Natural killer cell (primary cell): ENCODE results near the gene KCNT1. TPM values are rescaled to one million over a fixed set of nuclear protein-coding genes. Genes with fewer than 3 reads are reported as not detected.

ENCODE experiments used
- ATAC-seq, 3 donors: fragments of 150-1000 bp in 2 of 3; fragments of 200-7000 bp in 1 of 3; cut with Tn5 transposase; 1 replicate in 1 of 3; 2 replicates in 2 of 3; pipeline ENCODE4 v1.10.0; 2021; ENCODE audit warnings: mild to moderate bottlenecking in 2 of 3, moderate library complexity in 2 of 3
- DNase-seq, 2 donors: peaks; one replicate each; pipeline versions ENCODE4 v3.0.0 to v3.0.0-alpha.2; 2013 to 2021; ENCODE audit warnings: mixed read lengths in 1 of 2
- H3K27ac ChIP-seq: one replicate; pipeline ENCODE4 v1.5.1; 2013; ENCODE audit warnings: mild to moderate bottlenecking, low read length
- H3K27me3 ChIP-seq: one replicate; pipeline ENCODE4 v1.6.1; 2013; ENCODE audit warnings: low read length; ENCODE audit not compliant: control insufficient read depth, insufficient read depth
- H3K36me3 ChIP-seq: one replicate; pipeline ENCODE4 v1.6.1; 2013; ENCODE audit warnings: low read length; ENCODE audit not compliant: control insufficient read depth, insufficient read depth
- H3K4me1 ChIP-seq: one replicate; pipeline ENCODE4 v1.6.1; 2013; ENCODE audit warnings: low read length; ENCODE audit not compliant: control insufficient read depth, insufficient read depth
- H3K4me3 ChIP-seq: one replicate; pipeline ENCODE4 v1.5.1; 2013; ENCODE audit warnings: low read length
- H3K9me3 ChIP-seq: one replicate; pipeline ENCODE4 v1.6.1; 2013; ENCODE audit warnings: low read length; ENCODE audit not compliant: control insufficient read depth, insufficient read depth
- H3K27ac Mint-ChIP-seq, 2 donors: one replicate each; pipeline ENCODE4 v1.8.0; 2022; ENCODE audit warnings: mild to moderate bottlenecking in 2 of 2, mixed read lengths in 2 of 2, moderate library complexity in 1 of 2
- H3K27me3 Mint-ChIP-seq, 2 donors: one replicate each; pipeline ENCODE4 v1.8.0; 2022; ENCODE audit warnings: low read depth in 2 of 2, mixed read lengths in 2 of 2
- H3K36me3 Mint-ChIP-seq: one replicate; pipeline ENCODE4 v1.8.0; 2022; ENCODE audit warnings: mixed read lengths
- H3K4me1 Mint-ChIP-seq, 2 donors: one replicate each; pipeline ENCODE4 v1.8.0; 2022; ENCODE audit warnings: mixed read lengths in 2 of 2
- H3K4me3 Mint-ChIP-seq: one replicate; pipeline ENCODE4 v1.8.0; 2022; ENCODE audit warnings: mild to moderate bottlenecking, moderate library complexity, mixed read lengths
- H3K9me3 Mint-ChIP-seq, 2 donors: one replicate each; pipeline ENCODE4 v1.8.0; 2022; ENCODE audit warnings: mixed read lengths in 2 of 2
- WGBS: methylation state at CpG from one replicate; pipeline ENCODE4 v1.1.7; 2013; ENCODE audit warnings: missing lambda C conversion rate; ENCODE audit not compliant: insufficient coverage; 5-methylcytosine and 5-hydroxymethylcytosine counted together
- intact Hi-C: fragments of 100-400 bp; cut with micrococcal nuclease; formaldehyde crosslinking; loops from one replicate; pipeline ENCODE4 v1.14.2; 2022
- total RNA-seq, 4 donors: library from RNA; stranded (reverse); fragments of 120-200 nt in 1 of 4; gene quantifications; one replicate each; pipeline versions ENCODE4 v1.2.3 to v1.2.4, GENCODE V29; 2013 to 2022
- TF ChIP-seq, protein P1 (sequence below): fragments of 200-600 bp; IDR thresholded peaks from one replicate; pipeline ENCODE4 v1.8.0; 2022; ENCODE audit warnings: antibody characterized with exemption

KCNT1 gene
- total RNA-seq, 3 donors from 2014 or later (not counting 1 experiment from before 2014, with no cell fraction given) = 0.52 to 1.2 (median 0.88) TPM

DNA sequence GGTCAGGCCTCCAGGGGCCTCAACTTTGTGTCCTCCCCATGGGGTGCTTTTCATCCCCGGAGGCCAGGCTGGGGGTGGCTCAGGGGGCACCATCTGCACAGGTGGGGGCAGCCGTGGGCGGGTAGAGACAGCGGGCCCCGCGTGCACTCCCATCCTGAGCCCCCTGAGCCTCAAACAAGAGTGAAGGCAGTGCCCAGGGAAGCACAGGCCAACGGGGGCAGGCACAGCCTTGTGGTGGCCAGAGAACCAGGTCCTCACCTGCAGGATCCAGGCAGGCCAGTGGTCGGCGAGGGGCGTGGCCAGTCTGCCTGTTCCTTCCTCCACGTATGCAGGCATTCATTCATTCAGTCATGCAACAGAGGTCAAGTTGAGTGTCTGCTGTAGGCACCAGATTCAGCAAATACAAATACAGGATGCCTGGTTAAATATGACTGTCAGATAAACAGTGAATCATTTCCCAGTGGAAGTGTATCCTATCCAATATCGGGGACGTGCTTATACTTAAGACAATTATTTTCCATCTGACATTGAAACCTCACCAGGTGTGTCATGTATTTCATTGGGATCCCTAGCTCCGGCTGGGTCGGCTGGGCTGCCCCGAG, 22.3 kb downstream of the KCNT1 start:
- no peaks in the 10 kb centered on the region for H3K9me3 ChIP-seq
- no peaks in the 10 kb centered on the region for H3K36me3 Mint-ChIP-seq
- no peaks in the 10 kb centered on the region for H3K9me3 Mint-ChIP-seq
- no peaks in the 10 kb centered on the region for H3K4me1 ChIP-seq
- H3K27me3 ChIP-seq = no peaks in the 10 kb centered on the region
- H3K27me3 Mint-ChIP-seq = peaks cover 6% of the 10 kb centered on the region in 2 donors
- no peak overlapping the region for H3K4me3 ChIP-seq
- ATAC-seq (no peak), DNase-seq (no peak)
- H3K27ac ChIP-seq = no peak overlapping the region
- 76% methylated on average over 16 of the region's 16 CpGs for WGBS
- H3K4me3 Mint-ChIP-seq = no peak overlapping the region
- TF ChIP-seq, protein P1, sequence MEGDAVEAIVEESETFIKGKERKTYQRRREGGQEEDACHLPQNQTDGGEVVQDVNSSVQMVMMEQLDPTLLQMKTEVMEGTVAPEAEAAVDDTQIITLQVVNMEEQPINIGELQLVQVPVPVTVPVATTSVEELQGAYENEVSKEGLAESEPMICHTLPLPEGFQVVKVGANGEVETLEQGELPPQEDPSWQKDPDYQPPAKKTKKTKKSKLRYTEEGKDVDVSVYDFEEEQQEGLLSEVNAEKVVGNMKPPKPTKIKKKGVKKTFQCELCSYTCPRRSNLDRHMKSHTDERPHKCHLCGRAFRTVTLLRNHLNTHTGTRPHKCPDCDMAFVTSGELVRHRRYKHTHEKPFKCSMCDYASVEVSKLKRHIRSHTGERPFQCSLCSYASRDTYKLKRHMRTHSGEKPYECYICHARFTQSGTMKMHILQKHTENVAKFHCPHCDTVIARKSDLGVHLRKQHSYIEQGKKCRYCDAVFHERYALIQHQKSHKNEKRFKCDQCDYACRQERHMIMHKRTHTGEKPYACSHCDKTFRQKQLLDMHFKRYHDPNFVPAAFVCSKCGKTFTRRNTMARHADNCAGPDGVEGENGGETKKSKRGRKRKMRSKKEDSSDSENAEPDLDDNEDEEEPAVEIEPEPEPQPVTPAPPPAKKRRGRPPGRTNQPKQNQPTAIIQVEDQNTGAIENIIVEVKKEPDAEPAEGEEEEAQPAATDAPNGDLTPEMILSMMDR = no peak
- H3K27ac Mint-ChIP-seq = no peak overlapping the region
- H3K4me1 Mint-ChIP-seq = no peaks in the 10 kb centered on the region
- H3K36me3 ChIP-seq = no peaks in the 10 kb centered on the region
- intact Hi-C loops = no loop called here

DNA sequence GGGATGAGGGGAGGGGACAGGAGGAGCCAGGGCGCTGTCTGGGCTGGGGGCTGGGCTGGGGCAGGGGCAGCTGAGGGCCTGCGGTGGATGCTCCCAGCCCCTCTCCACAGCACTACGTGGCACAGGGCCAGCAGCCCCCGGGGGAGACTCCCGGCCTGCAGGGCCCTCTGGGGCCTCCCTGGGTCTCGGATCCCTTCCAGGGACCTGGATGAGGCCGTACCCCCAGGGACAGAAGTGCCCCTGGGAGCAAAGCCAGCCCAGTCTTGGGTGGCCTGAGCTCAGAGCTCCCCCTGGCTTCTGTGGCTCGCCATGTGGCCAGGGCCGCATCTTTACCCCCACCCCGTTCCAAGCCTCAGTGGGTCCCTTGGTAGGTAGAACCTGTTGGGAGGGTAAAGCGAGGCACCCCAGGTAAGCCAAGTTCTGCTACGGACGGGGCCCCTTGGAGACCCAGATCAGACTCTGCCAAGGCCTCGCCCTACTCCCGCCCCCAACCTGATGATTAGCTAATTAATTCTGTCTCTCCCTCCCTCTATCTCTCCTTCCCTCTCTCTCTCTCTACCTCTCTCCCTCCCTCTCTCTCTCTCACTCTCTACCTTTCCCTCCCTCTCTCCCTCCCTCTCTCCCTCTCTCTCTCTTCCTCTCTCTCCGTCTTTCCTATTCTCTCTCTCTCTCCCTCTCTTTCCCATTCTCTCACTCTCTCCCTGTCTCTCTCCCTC, 24.3 kb downstream of the KCNT1 start:
- Mint-ChIP-seq H3K4me1 (peaks cover 0 to 4% of the 10 kb centered on the region in 2 donors), H3K27ac (no peak overlapping the region), H3K27me3 (peaks cover 6% of the 10 kb centered on the region in 2 donors), H3K36me3 (no peaks in the 10 kb centered on the region), H3K9me3 (peaks cover 0 to 2% of the 10 kb centered on the region in 2 donors), H3K4me3 (no peak overlapping the region)
- Histone ChIP-seq H3K36me3 (no peaks in the 10 kb centered on the region), H3K9me3 (no peaks in the 10 kb centered on the region), H3K27ac (no peak overlapping the region), H3K4me1 (no peaks in the 10 kb centered on the region), H3K4me3 (no peak overlapping the region), H3K27me3 (no peaks in the 10 kb centered on the region)
- no peak for ATAC-seq
- no peak for DNase-seq
- 76% methylated on average over 15 of the region's 16 CpGs for WGBS
- intact Hi-C loops = no loop called here
- TF ChIP-seq, protein P1 = no peak

DNA sequence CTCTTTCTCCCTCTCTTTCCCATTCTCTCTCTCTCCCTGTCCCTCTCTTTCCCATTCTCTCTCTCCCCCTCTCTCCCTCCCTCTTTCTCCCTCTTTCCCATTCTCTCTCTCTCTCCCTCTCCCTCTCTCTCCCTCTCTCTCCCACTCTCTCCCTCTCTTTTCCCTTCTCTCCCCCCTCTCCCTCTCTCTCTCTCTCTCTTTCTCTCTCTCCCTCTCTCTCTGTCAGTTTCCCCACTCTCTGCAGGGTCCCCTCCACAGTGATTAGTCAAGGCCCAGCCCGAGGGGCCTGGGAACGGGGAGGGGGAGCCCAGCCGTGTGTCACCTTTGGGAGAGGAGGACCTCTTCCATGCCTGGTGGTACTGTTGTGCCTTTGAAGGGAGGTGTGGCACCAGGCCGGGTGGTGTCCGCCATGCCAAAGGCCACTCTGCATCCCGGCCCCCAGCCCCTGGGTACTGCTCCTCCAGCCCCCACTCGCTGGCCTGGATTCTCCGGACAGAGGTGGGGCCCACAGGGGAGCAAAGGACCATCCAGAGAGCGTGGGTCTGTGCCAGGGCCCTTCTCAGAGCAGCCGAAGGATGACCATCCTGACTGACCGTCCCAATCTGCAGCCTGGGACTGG, 25.4 kb downstream of the KCNT1 start:
- Histone ChIP-seq H3K4me1 (no peaks in the 10 kb centered on the region), H3K9me3 (no peaks in the 10 kb centered on the region), H3K27me3 (no peaks in the 10 kb centered on the region), H3K4me3 (no peak overlapping the region), H3K27ac (no peak overlapping the region), H3K36me3 (no peaks in the 10 kb centered on the region)
- Mint-ChIP-seq H3K36me3 (no peaks in the 10 kb centered on the region), H3K27me3 (peaks cover 6% of the 10 kb centered on the region in 2 donors), H3K9me3 (peaks cover 0 to 2% of the 10 kb centered on the region in 2 donors), H3K4me3 (no peak overlapping the region), H3K27ac (no peak overlapping the region), H3K4me1 (peaks cover 0 to 4% of the 10 kb centered on the region in 2 donors)
- intact Hi-C loops = no loop called here
- WGBS = 59% methylated on average over 11 of the region's 11 CpGs
- TF ChIP-seq, protein P1 = no peak
- ATAC-seq (no peak), DNase-seq (no peak)
